ENCODE results near the gene KIAA1549. TPM values are rescaled to one million over a fixed set of nuclear protein-coding genes. Genes with fewer than 3 reads are reported as not detected.

Gene KIAA1549
- total and polyA plus RNA-seq, 2 of the 4 experiments (the other 2 are of a cell fraction), result 1.3 to 3.3 TPM

GRCh38 chr7:138903186-138903820, 77.9 kb downstream of the KIAA1549 start:
- Histone ChIP-seq H2BK120ac (ENCODE audit: low read depth, low read length) (no peak overlapping the region), H3K14ac (replicated peaks; ENCODE audit: low read depth, low read length) (no peak overlapping the region), H3K9me1 (ENCODE audit: insufficient read depth, low read length) (peaks cover 3% of the 10 kb centered on the region; the same call in 1 of the 2 replicates), H3K4me3 (ENCODE audit: insufficient read depth, low read depth, low read length) (no peak overlapping the region), H2AK9ac (replicated peaks; ENCODE audit: low read depth, low read length, poor library complexity) (no peak overlapping the region), H3K4ac (ENCODE audit: low read depth, low read length) (no peak overlapping the region), H3K4me2 (ENCODE audit: low read depth, low read length) (no peak overlapping the region), H3K36me3 (ENCODE audit: control insufficient read depth, insufficient read depth, low read length) (peaks cover 13% of the 10 kb centered on the region), H2BK5ac (ENCODE audit: low read depth, low read length, poor library complexity, severe bottlenecking) (no peak overlapping the region), H3K79me1 (ENCODE audit: low read depth in 1 of 2, low read length in 2 of 2) (no peaks in the 10 kb centered on the region), H3K56ac (ENCODE audit: extremely low read depth, insufficient read depth, low read length) (no peak overlapping the region), H3K9ac (ENCODE audit: low read depth, low read length) (no peak overlapping the region), H3K9me3 (ENCODE audit: control insufficient read depth, insufficient read depth, low read length) (no peaks in the 10 kb centered on the region), H3K27me3 (ENCODE audit: control insufficient read depth, insufficient read depth, low read length) (no peaks in the 10 kb centered on the region), H2BK15ac (ENCODE audit: low read depth, low read length) (no peak overlapping the region), H4K20me1 (ENCODE audit: insufficient read depth, low read length) (no peaks in the 10 kb centered on the region), H3K27ac (ENCODE audit: insufficient read depth, low read length) (no peak overlapping the region), H4K91ac (ENCODE audit: insufficient read depth, low read depth, low read length) (no peak overlapping the region), H4K5ac (ENCODE audit: low read depth, low read length) (no peak overlapping the region), H2AK5ac (ENCODE audit: low read depth, low read length) (no peak overlapping the region), H3K18ac (ENCODE audit: low read depth, low read length) (no peak overlapping the region), H2AFZ (replicated peaks; ENCODE audit: low read length, poor library complexity) (no peak overlapping the region), H3K23ac (ENCODE audit: low read depth, low read length) (no peak overlapping the region), H3K4me1 (ENCODE audit: control insufficient read depth, insufficient read depth, low read length) (peaks cover 3% of the 10 kb centered on the region; the same call in 1 of the 2 replicates), H2BK20ac (ENCODE audit: low read depth, low read length) (no peak overlapping the region), H4K8ac (ENCODE audit: low read depth in 2 of 2, low read length in 2 of 2) (no peak overlapping the region)
- no TSS peak for BruUV-seq (replicated peaks)
- TF ChIP-seq CTCF (conservative IDR thresholded peaks at IDR 0.05; ENCODE audit: low read depth, low read length), result no peak
- TF ChIP-seq FOS (IDR thresholded peaks at IDR 0.05; ENCODE audit: low read depth, low read length), result no peak
- no peak for TF ChIP-seq MAZ (IDR thresholded peaks at IDR 0.05; ENCODE audit: borderline replicate concordance, low read depth, low read length)
- TF ChIP-seq CHD1 (IDR thresholded peaks at IDR 0.05; ENCODE audit: low read depth, low read length), result no peak
- no peak for TF ChIP-seq RAD21 (IDR thresholded peaks at IDR 0.05; ENCODE audit: low read length)
- no peak for TF ChIP-seq NFE2L2 (IDR thresholded peaks at IDR 0.05; ENCODE audit: low read depth, low read length)
- no peak for TF ChIP-seq RFX5 (IDR thresholded peaks at IDR 0.05; ENCODE audit: low read depth, low read length)
- TF ChIP-seq MAFK (IDR thresholded peaks at IDR 0.05; ENCODE audit: low read depth, low read length), result no peak
- TF ChIP-seq USF2 (IDR thresholded peaks at IDR 0.05; ENCODE audit: low read depth, low read length), result no peak
- TF ChIP-seq CEBPB (IDR thresholded peaks at IDR 0.05; ENCODE audit: low read depth, low read length), result no peak
- TF ChIP-seq ELK1 (IDR thresholded peaks at IDR 0.05; ENCODE audit: borderline replicate concordance, low read depth, low read length), result no peak
- no peak for TF ChIP-seq SMC3 (IDR thresholded peaks at IDR 0.05; ENCODE audit: low read depth, low read length)
- TF ChIP-seq MXI1 (IDR thresholded peaks at IDR 0.05; ENCODE audit: borderline replicate concordance, low read depth, low read length), result no peak
- TF ChIP-seq POLR2A (IDR thresholded peaks at IDR 0.05; ENCODE audit: low read depth, low read length), result no peak
- TF ChIP-seq RCOR1 (IDR thresholded peaks at IDR 0.05; ENCODE audit: insufficient replicate concordance, low read length), result no peak
- TF ChIP-seq BHLHE40 (IDR thresholded peaks at IDR 0.05; ENCODE audit: low read depth, low read length), result no peak
- POLR2A ChIA-PET (ENCODE audit: unreplicated experiment), result no interaction called here
- WGBS, 2 experiments (ENCODE audit: extremely low coverage in 2 of 2, insufficient read length in 1 of 2), result no CpG with 5 or more reads among the region's 10 CpGs
- CTCF ChIA-PET, result no interaction called here
- intact Hi-C loops (cut with micrococcal nuclease) (no loop called here), dilution Hi-C loops (cut with HindIII; ENCODE audit: low sequenced_read_pairs, unreplicated experiment) (no loop called here), in situ Hi-C loops (cut with MboI; ENCODE audit: low sequenced_read_pairs) (no loop called here)
- ATAC-seq (ENCODE audit: low read depth) (no peak), DNase-seq (no peak)
